AG04450 (cell line): ENCODE results near the gene CEP131. TPM values are rescaled to one million over a fixed set of nuclear protein-coding genes. Genes with fewer than 3 reads are reported as not detected.

ENCODE experiments used
- CTCF ChIA-PET: fragments of 300-600, 350-600 bp; formaldehyde crosslinking; extraction: SDS; loops from one replicate; lab custom pipeline; 2022; ENCODE audit warnings: antibody characterized with exemption, inconsistent platforms; lab: Charles Lee
- POLR2A ChIA-PET: fragments of 350-600 bp; formaldehyde crosslinking; extraction: SDS; loops from one replicate; lab custom pipeline; 2021; ENCODE audit warnings: antibody characterized with exemption, inconsistent platforms; lab: Yijun Ruan, JAX
- DNase-seq: peaks from one replicate; pipeline ENCODE4 v3.0.0-alpha.2; 2011; ENCODE audit warnings: low read depth, low spot score
- H3K27ac ChIP-seq: one replicate; pipeline ENCODE4 v1.5.1; 2012; ENCODE audit warnings: low read depth, low read length, control low read depth
- H3K27me3 ChIP-seq: one replicate; pipeline ENCODE4 v1.6.0; 2012; ENCODE audit warnings: low read length; ENCODE audit not compliant: control insufficient read depth, insufficient read depth
- H3K4me3 ChIP-seq: 2 replicates; pipeline ENCODE4 v1.5.1; 2011; ENCODE audit warnings: mild to moderate bottlenecking, low read depth, low read length, control low read depth
- H3K9me3 ChIP-seq: 2 replicates; pipeline ENCODE4 v1.5.1; 2012; ENCODE audit warnings: low read length; ENCODE audit not compliant: control insufficient read depth, insufficient read depth
- polyA plus RNA-seq: library from polyadenylated mRNA; depleted of rRNA; stranded (reverse); fragments of >200 nt; gene quantifications from 2 replicates; pipeline ENCODE4 v1.2.3, GENCODE V29; 2011
- TF ChIP-seq, protein P1 (sequence below): IDR thresholded peaks from 2 replicates; pipeline ENCODE4 v1.5.1; 2011; ENCODE audit warnings: low read depth, low read length, control low read depth, inconsistent platforms

CEP131 gene
- polyA plus RNA-seq, 1 experiment, result 2.2 TPM

DNA sequence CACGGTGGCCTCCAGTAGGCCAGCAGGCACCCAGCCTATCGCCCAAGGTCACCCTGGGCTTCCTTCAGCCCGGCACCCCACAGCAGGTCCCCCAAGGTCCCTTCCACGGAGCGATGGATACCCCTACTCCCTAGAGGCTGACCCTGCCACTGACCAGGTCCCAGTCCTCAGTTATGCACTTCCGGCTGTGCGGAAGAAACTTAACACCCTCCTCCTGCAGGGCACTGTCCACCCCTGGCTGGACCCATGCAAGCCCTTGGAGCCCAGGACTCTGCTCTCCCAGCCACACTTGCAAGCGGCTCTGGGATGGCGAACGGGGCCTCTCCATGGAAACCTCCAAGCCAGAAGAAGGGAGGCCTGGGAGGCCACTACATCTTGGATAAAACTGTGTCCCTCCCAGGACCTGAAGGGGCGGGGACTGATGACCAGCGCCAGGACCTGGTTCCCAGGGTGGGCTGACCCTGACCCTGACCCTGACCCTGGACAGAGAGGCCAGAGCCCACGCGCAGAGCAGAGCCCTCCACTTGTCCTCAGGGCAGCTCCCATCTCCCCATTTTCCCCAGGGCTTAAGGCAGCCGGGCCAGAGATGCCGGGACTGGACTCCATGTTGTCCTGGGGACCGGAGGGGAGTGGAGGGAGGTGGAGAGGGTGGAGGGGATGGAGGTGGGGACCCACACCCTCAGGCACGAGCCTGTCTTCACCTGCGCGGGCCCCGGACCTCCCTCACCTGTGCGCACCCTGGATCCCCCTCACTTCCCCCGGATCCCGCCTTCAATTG lies 734 bp downstream of the CEP131 start:
- no peak for DNase-seq
- POLR2A ChIA-PET, result interaction anchor here (0.7 to 1.2 kb wide), 2 partner anchors 17 to 329 kb away, joined by 4 to 17 read pairs; partner anchors contain the start of genes NDUFAF8 and TEPSIN

DNA sequence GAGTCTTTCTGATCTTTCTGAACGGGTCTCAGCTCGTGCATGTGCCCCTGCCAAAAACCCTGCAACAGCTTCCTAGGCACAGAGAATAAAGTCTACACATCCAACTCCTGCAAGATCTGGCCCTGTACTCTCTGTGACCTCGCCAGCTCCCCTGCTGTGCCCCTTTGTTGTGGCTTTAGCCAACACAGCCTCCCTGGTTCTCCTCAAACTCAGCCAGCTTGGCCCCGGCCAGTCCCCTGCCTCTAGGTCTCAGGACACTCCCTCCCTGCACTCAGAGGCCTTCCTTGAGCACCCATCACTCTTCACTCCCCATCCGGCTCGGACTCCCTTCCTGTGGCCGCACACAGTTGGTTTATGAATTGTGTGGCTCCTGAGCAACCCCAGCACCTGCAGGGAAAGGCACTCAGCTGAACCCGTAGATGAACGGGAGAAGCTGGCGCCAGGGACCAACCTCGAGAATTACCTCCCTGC lies 1.4 kb downstream of the CEP131 start:
- no peak overlapping the region for H3K27ac ChIP-seq
- CTCF ChIA-PET, result interaction anchor here (0.7 to 1.2 kb wide), 2 partner anchors 21 to 912 kb away, joined by 3 to 7 read pairs; no protein-coding TSS in a partner anchor

More for the DNA sequence above, 734 bp downstream of the CEP131 start:
- Histone ChIP-seq H3K9me3 (peaks cover under 1% of the 10 kb centered on the region), H3K4me3 (peak overlapping the region; percentile 76), H3K27ac (no peak overlapping the region), H3K27me3 (no peaks in the 10 kb centered on the region)
- CTCF ChIA-PET, result interaction anchor here (1.2 kb wide), 1 partner anchor 22 kb away, joined by 3 read pairs; no protein-coding TSS in a partner anchor
- TF ChIP-seq, protein P1, sequence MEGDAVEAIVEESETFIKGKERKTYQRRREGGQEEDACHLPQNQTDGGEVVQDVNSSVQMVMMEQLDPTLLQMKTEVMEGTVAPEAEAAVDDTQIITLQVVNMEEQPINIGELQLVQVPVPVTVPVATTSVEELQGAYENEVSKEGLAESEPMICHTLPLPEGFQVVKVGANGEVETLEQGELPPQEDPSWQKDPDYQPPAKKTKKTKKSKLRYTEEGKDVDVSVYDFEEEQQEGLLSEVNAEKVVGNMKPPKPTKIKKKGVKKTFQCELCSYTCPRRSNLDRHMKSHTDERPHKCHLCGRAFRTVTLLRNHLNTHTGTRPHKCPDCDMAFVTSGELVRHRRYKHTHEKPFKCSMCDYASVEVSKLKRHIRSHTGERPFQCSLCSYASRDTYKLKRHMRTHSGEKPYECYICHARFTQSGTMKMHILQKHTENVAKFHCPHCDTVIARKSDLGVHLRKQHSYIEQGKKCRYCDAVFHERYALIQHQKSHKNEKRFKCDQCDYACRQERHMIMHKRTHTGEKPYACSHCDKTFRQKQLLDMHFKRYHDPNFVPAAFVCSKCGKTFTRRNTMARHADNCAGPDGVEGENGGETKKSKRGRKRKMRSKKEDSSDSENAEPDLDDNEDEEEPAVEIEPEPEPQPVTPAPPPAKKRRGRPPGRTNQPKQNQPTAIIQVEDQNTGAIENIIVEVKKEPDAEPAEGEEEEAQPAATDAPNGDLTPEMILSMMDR, result no peak

DNA sequence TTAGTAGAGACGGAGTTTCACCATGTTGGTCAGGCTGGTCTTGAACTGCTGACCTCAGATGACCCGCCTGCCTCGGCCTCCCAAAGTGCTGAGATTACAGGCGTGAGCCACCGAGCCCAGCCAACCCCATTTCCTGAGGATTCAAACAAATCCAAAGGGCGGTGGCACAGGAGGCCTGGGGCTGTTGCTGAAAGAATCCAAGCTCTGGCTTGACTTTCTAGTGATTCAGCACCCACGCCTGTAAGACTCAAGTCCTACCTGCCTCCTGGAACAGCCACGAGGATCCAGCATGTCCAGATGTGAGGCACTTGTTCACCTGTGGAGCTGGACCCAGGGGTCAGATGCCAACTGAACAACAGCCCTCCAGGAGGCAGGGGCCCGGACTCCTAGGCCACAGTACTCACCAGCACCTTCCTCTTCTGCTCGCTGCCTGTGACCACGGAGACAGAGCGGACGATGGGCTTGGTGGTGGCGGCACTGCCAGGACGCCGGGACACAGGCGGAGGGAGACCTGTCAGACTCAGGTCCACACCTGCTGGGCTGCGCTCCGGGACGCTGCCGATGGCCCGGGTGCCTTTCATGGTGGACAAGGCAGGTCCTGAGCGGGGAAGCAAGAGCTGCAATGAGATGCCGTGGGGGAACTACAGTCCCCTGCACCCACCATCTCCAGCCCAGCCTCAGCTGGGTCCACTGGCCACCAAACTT lies 3.1 kb downstream of the CEP131 start:
- Histone ChIP-seq H3K4me3 (no peak overlapping the region), H3K27ac (no peak overlapping the region), H3K9me3 (no peaks in the 10 kb centered on the region; the same call in 1 of the 2 replicates), H3K27me3 (no peaks in the 10 kb centered on the region)
- no peak for DNase-seq
- TF ChIP-seq, protein P1, result no peak
- POLR2A ChIA-PET, result no interaction called here
- CTCF ChIA-PET, result no interaction called here

More for the DNA sequence above, 1.4 kb downstream of the CEP131 start:
- Histone ChIP-seq H3K9me3 (no peaks in the 10 kb centered on the region; the same call in 1 of the 2 replicates), H3K4me3 (peak overlapping the region; percentile 76), H3K27me3 (no peaks in the 10 kb centered on the region)
- no peak for DNase-seq
- POLR2A ChIA-PET, result no interaction called here
- TF ChIP-seq, protein P1, result no peak

DNA sequence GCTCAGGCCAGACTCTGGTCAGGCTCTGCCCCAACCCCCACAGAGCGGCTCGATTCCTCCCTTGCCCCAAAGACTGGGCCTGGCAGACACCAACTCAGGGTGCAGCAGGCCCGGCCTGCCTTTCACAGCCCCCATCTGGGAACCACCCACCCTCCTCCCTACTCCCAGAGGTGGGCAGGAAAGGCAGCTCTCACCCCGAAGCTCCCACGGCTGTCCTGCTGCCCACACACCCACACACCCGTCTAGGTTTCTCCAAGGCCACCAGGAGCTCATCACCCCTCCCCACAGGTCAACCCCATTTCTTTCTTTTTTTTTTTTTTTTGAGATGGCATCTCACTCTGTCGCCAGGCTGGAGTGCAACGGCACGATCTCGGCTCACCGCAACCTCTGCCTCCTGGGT lies 3.8 kb downstream of the CEP131 start:
- ChIA-PET POLR2A (no interaction called here), CTCF (no interaction called here)
- Histone ChIP-seq H3K27ac (no peak overlapping the region), H3K27me3 (no peaks in the 10 kb centered on the region), H3K4me3 (no peak overlapping the region), H3K9me3 (no peaks in the 10 kb centered on the region; the same call in 1 of the 2 replicates)
- TF ChIP-seq, protein P1, result no peak
- no peak for DNase-seq
